WI38 (cell line): ENCODE measurements around the gene ZFYVE28.

ENCODE experiments used
- H3K4me3 ChIP-seq: 2 replicates; pipeline ENCODE4 v1.5.1; 2011; ENCODE audit warnings: low read depth, mild to moderate bottlenecking, control low read depth, low read length
- TF ChIP-seq, protein P1 (sequence below): IDR thresholded peaks from 2 replicates; pipeline ENCODE4 v1.5.1; 2012; ENCODE audit warnings: low read depth, mild to moderate bottlenecking, control low read depth, low read length

Gene ZFYVE28

DNA sequence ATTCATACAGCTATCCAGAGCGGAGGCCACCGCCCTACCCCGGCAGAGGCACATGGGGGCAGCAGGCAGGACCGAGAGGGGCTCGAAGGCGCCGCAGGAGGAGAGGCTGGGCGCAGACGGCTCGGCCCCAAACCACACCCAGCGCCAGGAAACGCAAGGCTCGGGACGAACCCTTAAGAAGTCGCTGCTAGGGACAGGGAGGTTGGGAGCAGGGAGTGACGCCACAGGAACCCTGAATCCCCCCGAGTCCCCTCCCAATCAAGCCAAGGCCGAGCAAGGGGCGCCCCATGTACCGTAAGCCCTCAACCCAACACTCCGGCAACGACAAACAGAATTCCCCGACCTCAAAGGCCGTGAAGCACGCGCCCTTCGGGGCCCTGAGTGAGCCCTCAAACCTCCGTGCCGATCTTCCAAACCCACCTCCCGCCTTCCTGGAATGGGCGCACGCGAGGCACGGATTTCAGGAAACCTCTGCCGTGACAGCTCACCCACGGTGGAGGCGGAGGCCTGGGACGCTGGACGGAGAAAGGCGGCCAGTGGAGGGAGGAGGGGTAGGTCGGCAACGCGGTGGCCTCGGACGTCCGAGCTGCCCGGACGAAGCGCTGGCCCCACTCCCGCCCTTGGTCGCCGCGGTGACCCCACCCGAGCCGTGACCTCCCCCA, 1.8 kb downstream of the ZFYVE28 start:
- TF ChIP-seq, protein P1, sequence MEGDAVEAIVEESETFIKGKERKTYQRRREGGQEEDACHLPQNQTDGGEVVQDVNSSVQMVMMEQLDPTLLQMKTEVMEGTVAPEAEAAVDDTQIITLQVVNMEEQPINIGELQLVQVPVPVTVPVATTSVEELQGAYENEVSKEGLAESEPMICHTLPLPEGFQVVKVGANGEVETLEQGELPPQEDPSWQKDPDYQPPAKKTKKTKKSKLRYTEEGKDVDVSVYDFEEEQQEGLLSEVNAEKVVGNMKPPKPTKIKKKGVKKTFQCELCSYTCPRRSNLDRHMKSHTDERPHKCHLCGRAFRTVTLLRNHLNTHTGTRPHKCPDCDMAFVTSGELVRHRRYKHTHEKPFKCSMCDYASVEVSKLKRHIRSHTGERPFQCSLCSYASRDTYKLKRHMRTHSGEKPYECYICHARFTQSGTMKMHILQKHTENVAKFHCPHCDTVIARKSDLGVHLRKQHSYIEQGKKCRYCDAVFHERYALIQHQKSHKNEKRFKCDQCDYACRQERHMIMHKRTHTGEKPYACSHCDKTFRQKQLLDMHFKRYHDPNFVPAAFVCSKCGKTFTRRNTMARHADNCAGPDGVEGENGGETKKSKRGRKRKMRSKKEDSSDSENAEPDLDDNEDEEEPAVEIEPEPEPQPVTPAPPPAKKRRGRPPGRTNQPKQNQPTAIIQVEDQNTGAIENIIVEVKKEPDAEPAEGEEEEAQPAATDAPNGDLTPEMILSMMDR: no peak
- H3K4me3 ChIP-seq: peak overlapping the region; percentile 68

DNA sequence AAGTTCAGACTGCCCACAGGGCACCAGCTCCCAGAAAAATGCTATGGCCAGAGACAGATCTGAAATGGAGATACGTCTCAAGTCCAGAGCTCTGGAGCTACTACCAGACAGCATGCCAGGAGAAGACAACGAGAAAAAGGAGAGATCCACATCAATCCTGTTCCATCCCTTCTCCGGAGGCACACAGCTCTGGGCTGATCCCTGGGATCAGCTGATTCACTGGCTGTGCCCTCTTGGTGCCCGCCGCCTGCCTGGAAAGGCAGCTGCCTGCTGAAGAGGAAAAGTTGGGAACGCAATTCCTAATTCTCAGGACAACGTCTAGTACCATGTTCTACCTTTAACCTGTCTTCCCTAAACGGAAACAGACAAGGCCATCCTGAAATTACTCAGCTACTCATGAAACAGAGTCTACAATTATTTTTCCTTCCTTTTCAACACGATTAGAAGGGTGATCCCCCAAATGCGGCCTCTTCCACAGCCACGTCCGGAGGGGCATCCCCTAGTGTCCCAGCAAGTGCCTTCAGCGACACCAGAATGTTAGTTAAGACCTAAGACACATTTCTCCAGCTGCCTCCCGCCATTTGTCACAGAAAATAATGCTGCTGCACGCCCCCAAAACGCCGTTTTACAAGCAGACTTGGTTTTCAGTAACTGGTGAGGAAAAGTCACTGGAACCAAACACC, 2.4 kb downstream of the ZFYVE28 start:
- H3K4me3 ChIP-seq: peak overlapping the region; percentile 68
- TF ChIP-seq, protein P1: no peak

DNA sequence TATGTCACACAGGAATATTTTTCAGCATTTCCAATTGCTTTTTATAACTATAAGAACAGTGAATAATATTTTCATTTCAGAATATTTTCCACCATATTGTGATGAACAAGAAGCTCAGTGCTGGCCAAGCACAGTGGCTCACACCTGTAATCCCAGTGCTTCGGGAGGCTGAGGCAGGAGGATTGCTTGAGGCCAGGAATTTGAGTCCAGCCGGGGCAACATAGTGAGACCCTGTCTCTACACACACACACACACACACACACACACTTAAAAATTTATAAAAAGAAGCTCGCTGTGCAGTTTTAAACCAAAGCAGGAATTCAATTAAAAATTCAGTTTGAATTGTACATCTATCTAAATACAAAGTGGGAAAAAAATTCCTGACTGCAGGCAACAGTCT, 3.2 kb downstream of the ZFYVE28 start:
- H3K4me3 ChIP-seq: no peak overlapping the region
- TF ChIP-seq, protein P1: no peak

DNA sequence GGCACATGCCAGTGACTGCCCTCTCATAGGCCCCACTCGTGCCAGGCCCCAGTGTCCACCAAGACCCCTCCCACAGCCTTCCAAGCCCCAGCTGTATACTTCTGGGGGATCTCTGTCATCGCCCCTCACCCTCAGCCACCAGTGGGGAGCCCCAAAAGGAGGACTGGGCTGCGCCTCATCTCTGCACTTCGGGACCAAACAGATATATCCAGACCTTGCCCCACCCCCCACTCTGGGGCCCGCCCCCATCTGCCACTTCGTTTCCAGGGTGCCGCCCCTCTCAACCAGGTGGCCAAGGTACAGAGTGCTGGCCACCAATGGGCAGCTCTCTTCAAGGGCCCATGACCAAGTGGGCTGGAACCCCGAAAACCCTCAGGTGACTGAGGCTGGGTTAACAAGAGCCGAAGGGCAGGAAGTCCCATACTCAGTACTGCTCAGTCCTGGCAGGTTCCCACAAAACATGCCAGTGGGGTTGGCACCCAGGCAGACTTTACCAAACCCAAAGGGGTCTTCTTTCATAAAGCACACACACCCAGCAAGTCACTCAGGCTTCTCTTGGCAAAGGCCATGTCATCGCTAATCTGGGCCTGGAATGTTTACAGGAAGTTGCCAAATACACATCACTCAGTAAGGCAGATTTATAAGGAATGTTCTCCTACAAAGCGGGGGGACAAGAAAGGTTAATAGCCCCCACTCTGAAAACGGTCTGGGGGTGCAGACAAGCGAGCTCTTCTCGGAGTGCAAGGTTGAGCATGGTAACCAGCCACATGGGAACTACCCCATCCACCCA, 4.4 kb downstream of the ZFYVE28 start:
- peak overlapping the region; percentile 55; the same call in 1 of the 2 replicates for H3K4me3 ChIP-seq

DNA sequence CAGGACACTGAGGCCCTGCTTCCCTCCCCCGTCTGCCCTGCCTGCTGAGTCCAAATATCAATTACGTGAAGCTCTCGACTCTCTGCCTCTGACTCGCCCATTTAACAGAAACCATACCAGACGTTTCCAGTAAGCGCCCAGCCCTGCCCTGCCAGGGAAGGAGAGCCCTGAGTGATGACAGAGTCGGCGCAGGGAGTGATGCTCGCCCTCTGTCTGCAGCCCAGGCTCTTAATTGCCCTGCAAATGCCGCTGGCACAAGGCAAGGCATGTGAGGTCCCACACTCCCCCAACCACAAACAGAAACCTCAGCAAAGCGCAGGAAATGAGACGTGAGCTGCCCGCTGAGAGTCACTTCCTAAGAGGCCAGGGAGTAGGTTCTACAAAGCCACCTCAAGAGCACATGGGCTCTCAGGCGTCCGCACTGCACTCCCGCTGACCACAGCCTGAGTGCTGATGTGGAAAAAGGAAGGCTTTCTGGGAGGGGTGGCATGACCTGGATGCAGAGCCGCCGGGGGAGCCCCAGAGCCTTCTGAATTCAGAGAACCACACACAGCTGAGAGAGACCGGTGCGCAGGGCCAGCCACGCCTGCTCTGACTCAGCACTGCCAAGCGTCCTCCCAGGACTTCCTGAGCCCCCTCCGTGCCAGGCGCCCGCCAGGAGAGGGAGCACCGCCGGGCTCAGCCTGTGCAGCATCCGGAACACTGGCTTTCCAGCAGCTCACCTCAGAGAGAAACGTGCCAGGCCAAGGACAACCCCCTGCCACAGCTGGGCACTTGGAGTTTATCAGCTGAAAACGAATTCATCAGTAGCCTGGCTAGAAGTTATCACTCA, 5.3 kb downstream of the ZFYVE28 start:
- TF ChIP-seq, protein P1: peak; percentile 49; the same call in 1 of the 2 replicates
- H3K4me3 ChIP-seq: peak overlapping the region; percentile 55

More for the DNA sequence above, 4.4 kb downstream of the ZFYVE28 start:
- TF ChIP-seq, protein P1: no peak

DNA sequence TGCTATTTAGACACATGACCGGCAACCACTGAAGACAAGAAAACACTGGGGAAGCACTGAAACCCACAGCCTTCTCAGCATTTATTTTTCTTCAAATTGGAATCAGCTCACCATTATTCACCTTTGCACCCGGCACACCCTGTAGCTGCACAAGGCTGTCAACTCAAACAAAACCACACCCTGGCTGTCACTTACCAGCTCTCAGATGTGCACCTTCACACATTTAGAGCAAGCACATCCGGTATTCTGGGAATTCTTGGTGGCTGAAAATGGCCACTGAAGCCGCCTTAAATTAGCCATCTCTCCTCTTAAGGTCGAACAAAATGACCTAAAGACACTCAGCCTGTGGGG, 5.9 kb downstream of the ZFYVE28 start:
- peak overlapping the region; percentile 55 for H3K4me3 ChIP-seq
- TF ChIP-seq, protein P1: no peak
